HepG2 (cell line): ENCODE measurements around the gene TEX261. TPM values are rescaled to one million over a fixed set of nuclear protein-coding genes. Genes with fewer than 3 reads are reported as not detected.

Experiments used
- AGO1 ChIP-seq: fragments of 200-400 bp; formaldehyde crosslinking; IDR thresholded peaks from 2 replicates; pipeline ENCODE4 v1.6.1; 2017; ENCODE audit warnings: mild to moderate bottlenecking, low read depth, low read length, moderate library complexity; ENCODE audit not compliant: poor library complexity, severe bottlenecking
- BHLHE40 ChIP-seq: IDR thresholded peaks from 2 replicates; pipeline ENCODE4 v1.6.1; 2011; ENCODE audit warnings: low read length, improper control_type of control experiment
- FOSL2 ChIP-seq: sonication (generic); formaldehyde crosslinking; IDR thresholded peaks from 2 replicates; pipeline ENCODE4 v1.4.0; 2020; ENCODE audit warnings: missing genetic modification reagents
- HDAC2 ChIP-seq: sonication (generic); formaldehyde crosslinking; IDR thresholded peaks from 2 replicates; pipeline ENCODE4 v1.4.0; 2020; ENCODE audit warnings: missing genetic modification reagents
- HNF1A ChIP-seq, 2 experiments: sonication (generic) in 1 of 2; formaldehyde crosslinking in 1 of 2; IDR thresholded peaks; 2 replicates each; pipeline versions ENCODE4 v1.4.0 to v1.6.1; 2016 to 2020; ENCODE audit warnings: borderline replicate concordance in 1 of 2, low read depth in 1 of 2, mild to moderate bottlenecking in 1 of 2, missing genetic modification reagents in 1 of 2
- MAZ ChIP-seq, 2 experiments: sonication (generic) in 1 of 2; formaldehyde crosslinking in 1 of 2; IDR thresholded peaks; 2 replicates each; pipeline versions ENCODE4 v1.5.0 to v1.6.1; 2012 to 2020; ENCODE audit warnings: low read depth in 2 of 2, mild to moderate bottlenecking in 2 of 2, borderline replicate concordance in 1 of 2, improper control_type of control experiment in 1 of 2, low read length in 1 of 2, missing genetic modification reagents in 1 of 2, moderate library complexity in 1 of 2
- POLR2A ChIP-seq, 2 experiments: IDR thresholded peaks; 2 replicates each; pipeline ENCODE4 v1.6.1; 2011; ENCODE audit warnings: low read depth in 2 of 2, low read length in 2 of 2, mild to moderate bottlenecking in 1 of 2, moderate library complexity in 1 of 2; ENCODE audit not compliant: insufficient read depth in 1 of 2
- RBM39 ChIP-seq: fragments of 200-400 bp; formaldehyde crosslinking; IDR thresholded peaks from one replicate; pipeline ENCODE4 v1.6.1; 2018; ENCODE audit warnings: antibody characterized with exemption, mild to moderate bottlenecking, low read depth, low read length; ENCODE audit not compliant: poor library complexity, severe bottlenecking
- TARDBP ChIP-seq: sonication (generic); formaldehyde crosslinking; IDR thresholded peaks from 2 replicates; pipeline ENCODE4 v1.8.0; 2022; ENCODE audit warnings: mild to moderate bottlenecking, missing genetic modification reagents
- XBP1 ChIP-seq: sonication (generic); formaldehyde crosslinking; IDR thresholded peaks from 2 replicates; pipeline ENCODE4 v1.5.0; 2020; ENCODE audit warnings: missing genetic modification reagents
- ZFAT ChIP-seq: sonication (generic); formaldehyde crosslinking; conservative IDR thresholded peaks from 2 replicates; pipeline ENCODE4 v1.8.1; 2023; ENCODE audit warnings: missing genetic modification reagents, inconsistent platforms
- ZNF44 ChIP-seq: sonication (generic); formaldehyde crosslinking; IDR thresholded peaks from 2 replicates; pipeline ENCODE4 v1.5.1; 2020; ENCODE audit warnings: mild to moderate bottlenecking, missing genetic modification reagents
- ZNF776 ChIP-seq: sonication (generic); formaldehyde crosslinking; IDR thresholded peaks from 2 replicates; pipeline ENCODE4 v1.4.0; 2020; ENCODE audit warnings: mild to moderate bottlenecking, missing genetic modification reagents
- polyA plus RNA-seq, 8 experiments: library from polyadenylated mRNA; depleted of rRNA in 3 of 8; stranded (reverse) in 7 of 8; unstranded in 1 of 8; fragments of >200 nt; fragmentation: Illumina TruSeq in 4 of 8; extraction: Trizol in 4 of 8; gene quantifications; 2 replicates each; pipeline versions ENCODE4 v1.2.1 to v1.2.3, GENCODE V29; 2011 to 2016; ENCODE audit warnings: low read depth in 4 of 8, missing spikeins in 1 of 8, mixed read lengths in 1 of 8; ENCODE audit not compliant: insufficient read depth in 1 of 8
- total RNA-seq, 5 experiments: library from RNA; depleted of rRNA; stranded (reverse); fragments of >200 nt; fragmentation: Illumina TruSeq; extraction: Trizol; gene quantifications; 2 replicates each; pipeline ENCODE4 v1.2.3, GENCODE V29; 2016; ENCODE audit warnings: low read depth in 1 of 5
- TF ChIP-seq, protein P1 (sequence below): sonication (generic); formaldehyde crosslinking; IDR thresholded peaks from 2 replicates; pipeline ENCODE4 v1.4.0; 2020; ENCODE audit warnings: mild to moderate bottlenecking, low read depth, missing genetic modification reagents
- TF ChIP-seq, protein P2 (sequence below): sonication (generic); formaldehyde crosslinking; IDR thresholded peaks from 2 replicates; pipeline ENCODE4 v1.9.0; 2021; ENCODE audit warnings: mild to moderate bottlenecking, missing genetic modification reagents

TEX261 gene
- total and polyA plus RNA-seq, 2 of the 13 experiments (the other 11 are each of a cell fraction or from before 2014, with no cell fraction given) = 43.8 to 78.7 TPM

- TF ChIP-seq, protein P1, sequence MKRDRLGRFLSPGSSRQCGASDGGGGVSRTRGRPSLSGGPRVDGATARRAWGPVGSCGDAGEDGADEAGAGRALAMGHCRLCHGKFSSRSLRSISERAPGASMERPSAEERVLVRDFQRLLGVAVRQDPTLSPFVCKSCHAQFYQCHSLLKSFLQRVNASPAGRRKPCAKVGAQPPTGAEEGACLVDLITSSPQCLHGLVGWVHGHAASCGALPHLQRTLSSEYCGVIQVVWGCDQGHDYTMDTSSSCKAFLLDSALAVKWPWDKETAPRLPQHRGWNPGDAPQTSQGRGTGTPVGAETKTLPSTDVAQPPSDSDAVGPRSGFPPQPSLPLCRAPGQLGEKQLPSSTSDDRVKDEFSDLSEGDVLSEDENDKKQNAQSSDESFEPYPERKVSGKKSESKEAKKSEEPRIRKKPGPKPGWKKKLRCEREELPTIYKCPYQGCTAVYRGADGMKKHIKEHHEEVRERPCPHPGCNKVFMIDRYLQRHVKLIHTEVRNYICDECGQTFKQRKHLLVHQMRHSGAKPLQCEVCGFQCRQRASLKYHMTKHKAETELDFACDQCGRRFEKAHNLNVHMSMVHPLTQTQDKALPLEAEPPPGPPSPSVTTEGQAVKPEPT = no peak
- TF ChIP-seq, protein P2, sequence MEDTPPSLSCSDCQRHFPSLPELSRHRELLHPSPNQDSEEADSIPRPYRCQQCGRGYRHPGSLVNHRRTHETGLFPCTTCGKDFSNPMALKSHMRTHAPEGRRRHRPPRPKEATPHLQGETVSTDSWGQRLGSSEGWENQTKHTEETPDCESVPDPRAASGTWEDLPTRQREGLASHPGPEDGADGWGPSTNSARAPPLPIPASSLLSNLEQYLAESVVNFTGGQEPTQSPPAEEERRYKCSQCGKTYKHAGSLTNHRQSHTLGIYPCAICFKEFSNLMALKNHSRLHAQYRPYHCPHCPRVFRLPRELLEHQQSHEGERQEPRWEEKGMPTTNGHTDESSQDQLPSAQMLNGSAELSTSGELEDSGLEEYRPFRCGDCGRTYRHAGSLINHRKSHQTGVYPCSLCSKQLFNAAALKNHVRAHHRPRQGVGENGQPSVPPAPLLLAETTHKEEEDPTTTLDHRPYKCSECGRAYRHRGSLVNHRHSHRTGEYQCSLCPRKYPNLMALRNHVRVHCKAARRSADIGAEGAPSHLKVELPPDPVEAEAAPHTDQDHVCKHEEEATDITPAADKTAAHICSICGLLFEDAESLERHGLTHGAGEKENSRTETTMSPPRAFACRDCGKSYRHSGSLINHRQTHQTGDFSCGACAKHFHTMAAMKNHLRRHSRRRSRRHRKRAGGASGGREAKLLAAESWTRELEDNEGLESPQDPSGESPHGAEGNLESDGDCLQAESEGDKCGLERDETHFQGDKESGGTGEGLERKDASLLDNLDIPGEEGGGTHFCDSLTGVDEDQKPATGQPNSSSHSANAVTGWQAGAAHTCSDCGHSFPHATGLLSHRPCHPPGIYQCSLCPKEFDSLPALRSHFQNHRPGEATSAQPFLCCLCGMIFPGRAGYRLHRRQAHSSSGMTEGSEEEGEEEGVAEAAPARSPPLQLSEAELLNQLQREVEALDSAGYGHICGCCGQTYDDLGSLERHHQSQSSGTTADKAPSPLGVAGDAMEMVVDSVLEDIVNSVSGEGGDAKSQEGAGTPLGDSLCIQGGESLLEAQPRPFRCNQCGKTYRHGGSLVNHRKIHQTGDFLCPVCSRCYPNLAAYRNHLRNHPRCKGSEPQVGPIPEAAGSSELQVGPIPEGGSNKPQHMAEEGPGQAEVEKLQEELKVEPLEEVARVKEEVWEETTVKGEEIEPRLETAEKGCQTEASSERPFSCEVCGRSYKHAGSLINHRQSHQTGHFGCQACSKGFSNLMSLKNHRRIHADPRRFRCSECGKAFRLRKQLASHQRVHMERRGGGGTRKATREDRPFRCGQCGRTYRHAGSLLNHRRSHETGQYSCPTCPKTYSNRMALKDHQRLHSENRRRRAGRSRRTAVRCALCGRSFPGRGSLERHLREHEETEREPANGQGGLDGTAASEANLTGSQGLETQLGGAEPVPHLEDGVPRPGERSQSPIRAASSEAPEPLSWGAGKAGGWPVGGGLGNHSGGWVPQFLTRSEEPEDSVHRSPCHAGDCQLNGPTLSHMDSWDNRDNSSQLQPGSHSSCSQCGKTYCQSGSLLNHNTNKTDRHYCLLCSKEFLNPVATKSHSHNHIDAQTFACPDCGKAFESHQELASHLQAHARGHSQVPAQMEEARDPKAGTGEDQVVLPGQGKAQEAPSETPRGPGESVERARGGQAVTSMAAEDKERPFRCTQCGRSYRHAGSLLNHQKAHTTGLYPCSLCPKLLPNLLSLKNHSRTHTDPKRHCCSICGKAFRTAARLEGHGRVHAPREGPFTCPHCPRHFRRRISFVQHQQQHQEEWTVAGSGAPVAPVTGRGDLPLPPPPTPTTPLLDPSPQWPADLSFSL (CRISPR knock-in tag) = no peak
- TF ChIP-seq AGO1 = peak; percentile 65
- TF ChIP-seq XBP1 (CRISPR knock-in tag) = no peak
- 0 out of 2 replicates have a peak, but pooled peaks have one; percentile 29 for TF ChIP-seq TARDBP (CRISPR knock-in tag)
- no peak for TF ChIP-seq ZFAT
- no peak for TF ChIP-seq HNF1A (IDR thresholded peaks at IDR 0.05; ENCODE audit: low read depth)
- TF ChIP-seq HNF1A (CRISPR knock-in tag; IDR thresholded peaks at IDR 0.05; ENCODE audit: borderline replicate concordance) = no peak
- TF ChIP-seq POLR2A (IDR thresholded peaks at IDR 0.05; ENCODE audit: insufficient read depth in 1 of 2, low read depth in 2 of 2, low read length in 2 of 2) = no peak
- no peak for TF ChIP-seq ZNF44 (CRISPR knock-in tag)
- peak; percentile 54; the same call in 1 of the 2 replicates for TF ChIP-seq ZNF776 (CRISPR knock-in tag)
- TF ChIP-seq HDAC2 (CRISPR knock-in tag) = no peak
- TF ChIP-seq FOSL2 (CRISPR knock-in tag) = 0 out of 2 replicates have a peak, but pooled peaks have one; percentile 9
- 0 out of 2 replicates have a peak, but pooled peaks have one; percentile 19 for TF ChIP-seq BHLHE40
- peak; percentile 63 for TF ChIP-seq RBM39
- 0 out of 2 replicates have a peak, but pooled peaks have one; percentile 26 for TF ChIP-seq MAZ (IDR thresholded peaks at IDR 0.05; ENCODE audit: borderline replicate concordance, low read depth, low read length)
- peak; percentile 43; the same call in 1 of the 2 replicates for TF ChIP-seq MAZ (CRISPR knock-in tag; IDR thresholded peaks at IDR 0.05; ENCODE audit: low read depth)
Measured at GRCh38 chr2:70964596-70965386, 29.9 kb downstream of the TEX261 start (continued).
